Lower leg skin (tissue), 4 donors: ENCODE data around the gene ZNF385B. TPM values are rescaled to one million over a fixed set of nuclear protein-coding genes. Genes with fewer than 3 reads are reported as not detected.

Source experiments
- DNase-seq, 2 donors: peaks; one replicate each; pipeline ENCODE4 v3.0.0-alpha.2; 2019; ENCODE audit warnings: low spot score in 2 of 2
- H3K4me3 ChIP-seq: fragments of 200-600 bp; sonication (generic); 2 replicates; pipeline ENCODE4 v1.5.1; 2017; ENCODE audit warnings: mild to moderate bottlenecking, low read depth; ENCODE audit not compliant: poor library complexity, severe bottlenecking
- CTCF ChIP-seq, 3 donors: fragments of 450-650 bp; IDR thresholded peaks; one replicate each; pipeline ENCODE4 v1.5.1; 2016; ENCODE audit warnings: antibody characterized with exemption in 3 of 3, mild to moderate bottlenecking in 3 of 3, moderate library complexity in 2 of 3
- POLR2A ChIP-seq, 2 donors: fragments of 450-650 bp; IDR thresholded peaks; one replicate each; pipeline ENCODE4 v1.6.1; 2016 to 2017; ENCODE audit warnings: antibody characterized with exemption in 2 of 2, mild to moderate bottlenecking in 1 of 2, moderate library complexity in 1 of 2
- WGBS, 2 donors: methylation state at CpG; one replicate each; pipeline ENCODE4 v1.1.5; 2018; 5-methylcytosine and 5-hydroxymethylcytosine counted together
- intact Hi-C: fragments of 100-400 bp; cut with DNase I; formaldehyde crosslinking; loops from one replicate; pipeline ENCODE4 v1.15.0; 2023; ENCODE audit warnings: low total_unique reads
- total RNA-seq, 4 donors: library from RNA; depleted of rRNA; stranded (reverse); fragments of >200 nt; gene quantifications; one replicate each; pipeline ENCODE4 v1.1.0, GENCODE V29; 2016

ZNF385B gene
- total RNA-seq, 4 donors from 2014 or later, result 0.97 to 1.4 TPM; not detected in 2

- intact Hi-C loops, result no loop called here
- DNase-seq, result no peak
- 3% methylated on average over 20 of the region's 52 CpGs; no CpG with 5 or more reads in 1 of the 2 donors for WGBS, 2 donors
- peak overlapping the region; percentile 39 for H3K4me3 ChIP-seq
- TF ChIP-seq POLR2A (IDR thresholded peaks at IDR 0.05), result no peak
- no peak for TF ChIP-seq CTCF (IDR thresholded peaks at IDR 0.05)
Observed at GRCh38 chr2:179861027-179861415, 391 bp downstream of the ZNF385B start.

- peak in 1 of 2 donors; percentile 85 for DNase-seq
- intact Hi-C loops, result no loop called here
- peak overlapping the region; percentile 39 for H3K4me3 ChIP-seq
- WGBS, 2 donors, result 8 to 11% methylated on average over 25 to 27 of the region's 34 CpGs
- TF ChIP-seq POLR2A (IDR thresholded peaks at IDR 0.05) (no peak), CTCF (IDR thresholded peaks at IDR 0.05) (no peak)
Observed at GRCh38 chr2:179860255-179861026, 971 bp downstream of the ZNF385B start.

GRCh38 chr2:179859523-179859922, 1.9 kb downstream of the ZNF385B start:
- TF ChIP-seq CTCF (IDR thresholded peaks at IDR 0.05) (no peak), POLR2A (IDR thresholded peaks at IDR 0.05) (no peak)
- WGBS, 2 donors, result 87 to 89% methylated on average over 1 of the region's 1 CpG
- no peak overlapping the region for H3K4me3 ChIP-seq
- no peak for DNase-seq
- intact Hi-C loops, result no loop called here

GRCh38 chr2:179857236-179857635, 4.2 kb downstream of the ZNF385B start:
- DNase-seq, result no peak
- intact Hi-C loops, result no loop called here
- no peak overlapping the region for H3K4me3 ChIP-seq
- 52 to 54% methylated on average over 4 of the region's 4 CpGs for WGBS, 2 donors
- TF ChIP-seq POLR2A (IDR thresholded peaks at IDR 0.05) (no peak), CTCF (IDR thresholded peaks at IDR 0.05) (no peak)

- intact Hi-C loops, result no loop called here
- WGBS, 2 donors, result 48 to 55% methylated on average over 5 of the region's 5 CpGs
Observed at GRCh38 chr2:179856205-179856604, 5.2 kb downstream of the ZNF385B start.

More at GRCh38 chr2:179856205-179856604, 5.2 kb downstream of the ZNF385B start:
- TF ChIP-seq CTCF (IDR thresholded peaks at IDR 0.05) (no peak), POLR2A (IDR thresholded peaks at IDR 0.05) (no peak)
- DNase-seq, result no peak
- no peak overlapping the region for H3K4me3 ChIP-seq
